Activated CD4-positive, alpha-beta memory T cell treated with anti-CD3 and anti-CD28 coated beads for 36 hours (primary cell): ENCODE data around the gene SH3BP1. TPM values are rescaled to one million over a fixed set of nuclear protein-coding genes. Genes with fewer than 3 reads are reported as not detected.

Experiments
- CTCF ChIA-PET: fragments of 350-600 bp; sonication (Branson Sonifier 250); formaldehyde crosslinking; loops from one replicate; lab custom pipeline; 2021; ENCODE audit warnings: antibody characterized with exemption, inconsistent platforms; lab: Charles Lee
- POLR2A ChIA-PET: fragments of 350-600 bp; sonication (Branson Sonifier 250); formaldehyde crosslinking; loops from one replicate; lab custom pipeline; 2021; ENCODE audit warnings: antibody characterized with exemption; lab: Charles Lee
- DNase-seq: peaks from one replicate; pipeline ENCODE4 v3.0.0-alpha.2; 2020
- H3K27ac Mint-ChIP-seq: one replicate; pipeline ENCODE4 v1.8.0; 2021; ENCODE audit warnings: mixed read lengths
- H3K27me3 Mint-ChIP-seq: one replicate; pipeline ENCODE4 v1.8.0; 2021; ENCODE audit warnings: mixed read lengths
- H3K36me3 Mint-ChIP-seq: one replicate; pipeline ENCODE4 v1.8.0; 2021; ENCODE audit warnings: mixed read lengths
- H3K4me1 Mint-ChIP-seq: one replicate; pipeline ENCODE4 v1.8.0; 2021; ENCODE audit warnings: low read depth, mixed read lengths
- H3K4me3 Mint-ChIP-seq: one replicate; pipeline ENCODE4 v1.8.0; 2021; ENCODE audit warnings: mild to moderate bottlenecking, mixed read lengths
- H3K9me3 Mint-ChIP-seq: one replicate; pipeline ENCODE4 v1.8.0; 2021; ENCODE audit warnings: mixed read lengths
- intact Hi-C: fragments of 100-400 bp; cut with micrococcal nuclease; formaldehyde crosslinking; loops from one replicate; pipeline ENCODE4 v1.15.1; 2023
- total RNA-seq, 2 experiments: library from RNA; stranded (reverse); gene quantifications; one replicate each; pipeline ENCODE4 v1.2.3, GENCODE V29; 2021

SH3BP1 gene
- total RNA-seq, 2 experiments from 2014 or later, result 97.6 to 102 TPM

- Mint-ChIP-seq H3K27me3 (no peaks in the 10 kb centered on the region), H3K27ac (no peak within 1 kb of the TSS), H3K4me3 (peak within 1 kb of the TSS; percentile 50), H3K36me3 (peaks cover 15% of the 10 kb centered on the region), H3K4me1 (peaks cover 9% of the 10 kb centered on the region), H3K9me3 (no peaks in the 10 kb centered on the region)
- DNase-seq, result peak; percentile 92
- intact Hi-C loops, result no loop called here
- CTCF ChIA-PET, result interaction anchor here (0.6 to 1.8 kb wide), 5 partner anchors 16 to 352 kb away, joined by 3 to 8 read pairs (median 4); partner anchors contain the start of gene LGALS1
- POLR2A ChIA-PET, result interaction anchor here (0.6 to 1.5 kb wide), 2 partner anchors 9 to 64 kb away, joined by 4 read pairs; no protein-coding TSS in a partner anchor
These were observed 57.4 kb downstream of the SH3BP1 start, which contains the start of gene TRIOBP for GRCh38 chr22:37696657-37697537. TRIOBP (plus strand) TSS chr22:37697048; CDS start chr22:37701366, 4,318 bp downstream.

- Mint-ChIP-seq H3K9me3 (no peaks in the 10 kb centered on the region), H3K4me3 (no peak overlapping the region), H3K27me3 (no peaks in the 10 kb centered on the region), H3K4me1 (peaks cover 9% of the 10 kb centered on the region), H3K36me3 (peaks cover 13% of the 10 kb centered on the region), H3K27ac (no peak overlapping the region)
- DNase-seq, result no peak
- ChIA-PET POLR2A (no interaction called here), CTCF (interaction anchor here (0.6 to 1.8 kb wide), 2 partner anchors 22 to 54 kb away, joined by 3 to 8 read pairs; partner anchors contain the start of gene LGALS1)
- intact Hi-C loops, result no loop called here
These were observed 58.0 kb downstream of the SH3BP1 start for GRCh38 chr22:37697538-37697835.

GRCh38 chr22:37701141-37701786, 61.8 kb downstream of the SH3BP1 start:
- intact Hi-C loops, result no loop called here
- POLR2A ChIA-PET, result no interaction called here
- DNase-seq, result no peak
- peaks cover 3% of the 10 kb centered on the region for H3K4me1 Mint-ChIP-seq
- H3K4me3 Mint-ChIP-seq, result no peak overlapping the region
- H3K36me3 Mint-ChIP-seq, result peaks cover 3% of the 10 kb centered on the region
- H3K27me3 Mint-ChIP-seq, result no peaks in the 10 kb centered on the region
- H3K27ac Mint-ChIP-seq, result no peak overlapping the region
- CTCF ChIA-PET, result no interaction called here
- no peaks in the 10 kb centered on the region for H3K9me3 Mint-ChIP-seq

- Mint-ChIP-seq H3K9me3 (no peaks in the 10 kb centered on the region), H3K4me1 (no peaks in the 10 kb centered on the region), H3K27ac (no peak overlapping the region), H3K36me3 (peaks cover 3% of the 10 kb centered on the region), H3K27me3 (no peaks in the 10 kb centered on the region), H3K4me3 (no peak overlapping the region)
- ChIA-PET POLR2A (no interaction called here), CTCF (interaction anchor here (0.7 to 1.7 kb wide), 2 partner anchors 15 to 23 kb away, joined by 3 to 4 read pairs; no protein-coding TSS in a partner anchor)
- DNase-seq, result no peak
- intact Hi-C loops, result no loop called here
These were observed 64.4 kb downstream of the SH3BP1 start for GRCh38 chr22:37703906-37704305.

DNA sequence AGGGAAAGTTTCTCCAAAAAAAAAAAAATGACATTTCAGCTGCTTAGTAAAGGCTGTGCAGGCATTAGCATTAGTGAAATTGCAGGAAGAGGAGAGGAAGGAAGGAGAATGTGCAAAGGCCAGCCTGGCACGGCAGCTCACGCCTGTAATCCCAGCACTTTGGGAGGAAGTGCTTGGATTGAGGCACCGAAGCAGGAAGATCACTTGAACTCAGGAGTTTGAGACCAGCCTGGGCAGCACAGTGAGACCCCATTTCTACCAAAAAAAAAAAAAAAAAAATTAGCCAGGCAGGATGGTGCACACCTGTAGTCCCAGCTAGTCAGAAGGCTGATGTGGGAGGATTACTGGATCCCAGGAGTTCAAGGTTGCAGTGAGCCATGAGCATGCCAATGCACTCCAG, 65.2 kb downstream of the SH3BP1 start:
- H3K9me3 Mint-ChIP-seq, result no peaks in the 10 kb centered on the region
- POLR2A ChIA-PET, result no interaction called here
- no peak overlapping the region for H3K27ac Mint-ChIP-seq
- no peak for DNase-seq
- H3K36me3 Mint-ChIP-seq, result peaks cover 3% of the 10 kb centered on the region
- CTCF ChIA-PET, result interaction anchor here (1.7 kb wide), 1 partner anchor 24 kb away, joined by 4 read pairs; no protein-coding TSS in a partner anchor
- H3K4me1 Mint-ChIP-seq, result no peaks in the 10 kb centered on the region
- no peaks in the 10 kb centered on the region for H3K27me3 Mint-ChIP-seq
- H3K4me3 Mint-ChIP-seq, result no peak overlapping the region
- intact Hi-C loops, result no loop called here

- no peaks in the 10 kb centered on the region for H3K4me1 Mint-ChIP-seq
- H3K9me3 Mint-ChIP-seq, result no peaks in the 10 kb centered on the region
- intact Hi-C loops, result no loop called here
- H3K27me3 Mint-ChIP-seq, result no peaks in the 10 kb centered on the region
- no peak overlapping the region for H3K4me3 Mint-ChIP-seq
- CTCF ChIA-PET, result no interaction called here
- H3K27ac Mint-ChIP-seq, result no peak overlapping the region
- POLR2A ChIA-PET, result no interaction called here
- peaks cover 3% of the 10 kb centered on the region for H3K36me3 Mint-ChIP-seq
- DNase-seq, result no peak
These were observed 65.7 kb downstream of the SH3BP1 start for GRCh38 chr22:37705205-37705604.

Other genes starting within 250 kb of the SH3BP1 start
- gene ELFN2, start 212.2 kb upstream of the SH3BP1 start, total RNA-seq, result under 1 TPM; 0.39 to 0.57 TPM
- 100 to 1,000 TPM; 101 to 106 TPM for gene MFNG, start 153.3 kb upstream of the SH3BP1 start, total RNA-seq
- under 1 TPM in 1 of 2 experiments, not detected in 1; 0.12 TPM for gene CARD10, start 120.3 kb upstream of the SH3BP1 start, total RNA-seq
- gene CDC42EP1, start 79.2 kb upstream of the SH3BP1 start, total RNA-seq, result 1 to 10 TPM; 1.4 to 1.9 TPM
- gene LGALS2, start 59.6 kb upstream of the SH3BP1 start, total RNA-seq, result not detected
- 10 to 100 TPM; 59.0 to 61.1 TPM for gene GGA1, start 30.8 kb upstream of the SH3BP1 start, total RNA-seq
- gene PDXP, start 19.1 kb downstream of the SH3BP1 start, total RNA-seq, result 10 to 100 TPM; 21.9 to 22.9 TPM
- gene LGALS1, start 36.0 kb downstream of the SH3BP1 start, total RNA-seq, result 100 to 1,000 TPM; 816 to 833 TPM
- gene NOL12, start 46.7 kb downstream of the SH3BP1 start, total RNA-seq, result 10 to 100 TPM; 32.5 to 33.3 TPM
- 10 to 100 TPM; 25.0 to 26.8 TPM for gene TRIOBP, start 57.4 kb downstream of the SH3BP1 start, total RNA-seq
- gene GCAT, start 168.3 kb downstream of the SH3BP1 start, total RNA-seq, result 10 to 100 TPM; 21.8 TPM
- under 1 TPM in 1 of 2 experiments, not detected in 1; 0.19 TPM for gene GALR3, start 183.7 kb downstream of the SH3BP1 start, total RNA-seq
- gene ANKRD54, start 204.7 kb downstream of the SH3BP1 start, total RNA-seq, result 10 to 100 TPM; 16.9 to 17.5 TPM
- gene EIF3L, start 209.8 kb downstream of the SH3BP1 start, total RNA-seq, result 100 to 1,000 TPM; 656 to 664 TPM